CD8-positive, alpha-beta memory T cell (primary cell): Measurements from ENCODE around the gene ADGRG1. TPM values are rescaled to one million over a fixed set of nuclear protein-coding genes. Genes with fewer than 3 reads are reported as not detected.

Experiments used
- polyA plus RNA-seq: library from polyadenylated mRNA; unstranded; fragments of 300-500 nt; fragmentation: Illumina TruSeq; gene quantifications from one replicate; pipeline ENCODE4 v1.2.3, GENCODE V29; 2021
- total RNA-seq, 2 experiments: library from RNA; stranded (reverse); gene quantifications; one replicate each; pipeline ENCODE4 v1.2.3, GENCODE V29; 2021

ADGRG1 gene
- total and polyA plus RNA-seq, 3 experiments from 2014 or later, result 25.8 to 51.9 (median 29.8) TPM

Other genes with a start within 250 kb of the ADGRG1 start
- 10 to 100 TPM; 18.6 to 18.9 TPM for gene CCL17, start 223.9 kb upstream of the ADGRG1 start, total RNA-seq
- not detected for gene CCL17, start 223.9 kb upstream of the ADGRG1 start, polyA plus RNA-seq
- 10 to 100 TPM; 79.0 to 81.1 TPM for gene CIAPIN1, start 181.2 kb upstream of the ADGRG1 start, total RNA-seq
- 52.0 TPM for gene CIAPIN1, start 181.2 kb upstream of the ADGRG1 start, polyA plus RNA-seq
- 10 to 100 TPM; 50.5 to 51.9 TPM for gene COQ9, start 181.2 kb upstream of the ADGRG1 start, total RNA-seq
- gene COQ9, start 181.2 kb upstream of the ADGRG1 start, polyA plus RNA-seq, result 28.4 TPM
- gene POLR2C, start 166.0 kb upstream of the ADGRG1 start, total RNA-seq, result 10 to 100 TPM; 92.3 to 95.0 TPM
- 36.1 TPM for gene POLR2C, start 166.0 kb upstream of the ADGRG1 start, polyA plus RNA-seq
- gene DOK4, start 142.1 kb upstream of the ADGRG1 start, total RNA-seq, result 1 to 10 TPM; 6.8 to 7.0 TPM
- 3.3 TPM for gene DOK4, start 142.1 kb upstream of the ADGRG1 start, polyA plus RNA-seq
- 10 to 100 TPM; 27.0 to 28.1 TPM for gene CCDC102A, start 92.1 kb upstream of the ADGRG1 start, total RNA-seq
- gene CCDC102A, start 92.1 kb upstream of the ADGRG1 start, polyA plus RNA-seq, result 22.6 TPM
- gene ADGRG5, start 86.0 kb upstream of the ADGRG1 start, total RNA-seq, result 10 to 100 TPM; 46.1 to 48.5 TPM
- gene ADGRG5, start 86.0 kb upstream of the ADGRG1 start, polyA plus RNA-seq, result 23.5 TPM
- not detected for gene ADGRG3, start 39.7 kb downstream of the ADGRG1 start, total RNA-seq
- not detected for gene ADGRG3, start 39.7 kb downstream of the ADGRG1 start, polyA plus RNA-seq
- gene DRC7, start 66.2 kb downstream of the ADGRG1 start, total RNA-seq, result not detected
- gene DRC7, start 66.2 kb downstream of the ADGRG1 start, polyA plus RNA-seq, result not detected
- gene KATNB1, start 107.1 kb downstream of the ADGRG1 start, total RNA-seq, result 10 to 100 TPM; 50.2 to 53.0 TPM
- gene KATNB1, start 107.1 kb downstream of the ADGRG1 start, polyA plus RNA-seq, result 29.7 TPM
- 1 to 10 TPM; 2.9 to 3.2 TPM for gene KIFC3, start 173.9 kb downstream of the ADGRG1 start, total RNA-seq
- gene KIFC3, start 173.9 kb downstream of the ADGRG1 start, polyA plus RNA-seq, result 0.82 TPM